Epithelial cell of esophagus (primary cell): ENCODE measurements around the gene NPBWR2.

ENCODE experiments used
- DNase-seq: peaks from one replicate; pipeline ENCODE4 v3.0.0; 2010; ENCODE audit warnings: low read depth
- H3K4me3 ChIP-seq: 2 replicates; pipeline ENCODE4 v1.5.1; 2011; ENCODE audit warnings: mild to moderate bottlenecking, low read length, control low read depth
- CTCF ChIP-seq: IDR thresholded peaks from 2 replicates; pipeline ENCODE4 v1.5.1; 2011; ENCODE audit warnings: low read depth, mild to moderate bottlenecking, low read length, control low read depth, inconsistent platforms; ENCODE audit not compliant: insufficient read depth; ENCODE audit errors: missing control alignments

Gene NPBWR2

GRCh38 chr20:64108731-64109681, 1.6 kb upstream of the NPBWR2 start:
- no peak for DNase-seq
- no peak overlapping the region for H3K4me3 ChIP-seq
- no peak for TF ChIP-seq CTCF

GRCh38 chr20:64107736-64108457, 532 bp upstream of the NPBWR2 start:
- TF ChIP-seq CTCF = no peak
- H3K4me3 ChIP-seq = no peak overlapping the region
- no peak for DNase-seq

- no peak overlapping the region for H3K4me3 ChIP-seq
- no peak for TF ChIP-seq CTCF
- DNase-seq = no peak
Measured at GRCh38 chr20:64106435-64106961, 867 bp downstream of the NPBWR2 start.

GRCh38 chr20:64105846-64106434, 1.4 kb downstream of the NPBWR2 start:
- TF ChIP-seq CTCF = no peak
- DNase-seq = no peak

GRCh38 chr20:64104667-64105451, 2.5 kb downstream of the NPBWR2 start:
- no peak overlapping the region for H3K4me3 ChIP-seq
- no peak for DNase-seq
- TF ChIP-seq CTCF = no peak

More at GRCh38 chr20:64105846-64106434, 1.4 kb downstream of the NPBWR2 start:
- no peak overlapping the region for H3K4me3 ChIP-seq
